Uterus (tissue), 4 donors: Measurements from ENCODE around the gene LENG8. TPM values are rescaled to one million over a fixed set of nuclear protein-coding genes. Genes with fewer than 3 reads are reported as not detected.

Experiments
- DNase-seq, 2 donors: peaks; one replicate each; pipeline ENCODE4 v3.0.0-alpha.2; 2019 to 2020
- H3K27ac ChIP-seq, 2 donors: fragments of 200-600 bp; sonication (generic); 1 replicate in 1 of 2; 2 replicates in 1 of 2; pipeline ENCODE4 v1.5.1; 2016 to 2018
- H3K27me3 ChIP-seq, 2 donors: fragments of 200-600 bp; sonication (generic); one replicate each; pipeline ENCODE4 v1.5.1; 2018 to 2019; ENCODE audit warnings: control low read depth in 1 of 2
- H3K36me3 ChIP-seq, 2 donors: fragments of 200-600 bp; sonication (generic); one replicate each; pipeline ENCODE4 v1.5.1; 2019; ENCODE audit warnings: control low read depth in 1 of 2
- H3K4me1 ChIP-seq, 2 donors: fragments of 200-600 bp; sonication (generic); one replicate each; pipeline ENCODE4 v1.5.1; 2018 to 2019; ENCODE audit warnings: control low read depth in 1 of 2
- H3K4me3 ChIP-seq, 2 donors: fragments of 200-600 bp; sonication (generic); 1 replicate in 1 of 2; 2 replicates in 1 of 2; pipeline ENCODE4 v1.5.1; 2018 to 2019; ENCODE audit warnings: mild to moderate bottlenecking in 1 of 2
- H3K9me3 ChIP-seq, 2 donors: fragments of 200-600 bp; sonication (generic); one replicate each; pipeline ENCODE4 v1.5.1; 2019; ENCODE audit warnings: control low read depth in 1 of 2
- POLR2A ChIP-seq, 2 donors: fragments of 450-650 bp; IDR thresholded peaks; one replicate each; pipeline ENCODE4 v1.6.1; 2016; ENCODE audit warnings: antibody characterized with exemption in 2 of 2, mild to moderate bottlenecking in 1 of 2, moderate library complexity in 1 of 2
- intact Hi-C: fragments of 100-400 bp; cut with DNase I; formaldehyde crosslinking; loops from one replicate; pipeline ENCODE4 v1.15.1; 2023; ENCODE audit warnings: low total_unique reads
- total RNA-seq, 4 donors: library from RNA; depleted of rRNA in 3 of 4; stranded (reverse); fragments of >200 nt in 3 of 4; gene quantifications; one replicate each; pipeline versions ENCODE4 v1.1.0 to v1.2.4, GENCODE V29; 2014 to 2023
- TF ChIP-seq, protein P1 (sequence below), 4 experiments: fragments of 200-600 bp in 2 of 4; fragments of 450-650 bp in 2 of 4; sonication (generic) in 2 of 4; IDR thresholded peaks; one replicate each; pipeline ENCODE4 v1.5.1; 2016 to 2019; ENCODE audit warnings: antibody characterized with exemption in 4 of 4, mild to moderate bottlenecking in 2 of 4, moderate library complexity in 1 of 4
- donor health status: DM: yes; HTN: yes; CAD: no.

LENG8 gene
- total RNA-seq, 4 donors from 2014 or later = 58.1 to 275 (median 91.4) TPM

DNA sequence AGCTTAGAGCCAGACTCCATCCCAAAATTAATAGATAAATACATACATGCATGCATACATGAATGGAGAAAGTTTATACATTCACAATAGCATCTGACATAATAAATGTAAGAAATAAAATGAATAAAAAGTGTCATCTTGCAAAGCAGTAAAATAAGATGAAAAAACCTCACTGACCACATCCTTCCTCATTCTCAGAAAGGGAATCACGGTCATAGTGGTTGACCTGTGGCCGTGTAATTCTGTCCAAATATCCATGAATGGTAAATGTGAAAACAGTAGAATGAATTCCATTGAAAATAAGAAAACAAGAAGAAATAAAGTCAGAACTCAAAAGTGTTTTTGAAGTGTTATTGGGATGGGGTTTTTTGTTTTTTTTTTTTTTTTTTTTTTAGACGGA, 33.9 kb downstream of the LENG8 start:
- intact Hi-C loops = no loop called here
- no peak for DNase-seq
- TF ChIP-seq, protein P1, sequence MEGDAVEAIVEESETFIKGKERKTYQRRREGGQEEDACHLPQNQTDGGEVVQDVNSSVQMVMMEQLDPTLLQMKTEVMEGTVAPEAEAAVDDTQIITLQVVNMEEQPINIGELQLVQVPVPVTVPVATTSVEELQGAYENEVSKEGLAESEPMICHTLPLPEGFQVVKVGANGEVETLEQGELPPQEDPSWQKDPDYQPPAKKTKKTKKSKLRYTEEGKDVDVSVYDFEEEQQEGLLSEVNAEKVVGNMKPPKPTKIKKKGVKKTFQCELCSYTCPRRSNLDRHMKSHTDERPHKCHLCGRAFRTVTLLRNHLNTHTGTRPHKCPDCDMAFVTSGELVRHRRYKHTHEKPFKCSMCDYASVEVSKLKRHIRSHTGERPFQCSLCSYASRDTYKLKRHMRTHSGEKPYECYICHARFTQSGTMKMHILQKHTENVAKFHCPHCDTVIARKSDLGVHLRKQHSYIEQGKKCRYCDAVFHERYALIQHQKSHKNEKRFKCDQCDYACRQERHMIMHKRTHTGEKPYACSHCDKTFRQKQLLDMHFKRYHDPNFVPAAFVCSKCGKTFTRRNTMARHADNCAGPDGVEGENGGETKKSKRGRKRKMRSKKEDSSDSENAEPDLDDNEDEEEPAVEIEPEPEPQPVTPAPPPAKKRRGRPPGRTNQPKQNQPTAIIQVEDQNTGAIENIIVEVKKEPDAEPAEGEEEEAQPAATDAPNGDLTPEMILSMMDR (IDR thresholded peaks at IDR 0.05) = no peak
- no peak for TF ChIP-seq POLR2A (IDR thresholded peaks at IDR 0.05)
- no peak overlapping the region for H3K4me3 ChIP-seq
- no peaks in the 10 kb centered on the region for H3K9me3 ChIP-seq
- H3K27me3 ChIP-seq = no peaks in the 10 kb centered on the region
- no peaks in the 10 kb centered on the region for H3K4me1 ChIP-seq
- H3K27ac ChIP-seq = no peak overlapping the region
- H3K36me3 ChIP-seq = no peaks in the 10 kb centered on the region

DNA sequence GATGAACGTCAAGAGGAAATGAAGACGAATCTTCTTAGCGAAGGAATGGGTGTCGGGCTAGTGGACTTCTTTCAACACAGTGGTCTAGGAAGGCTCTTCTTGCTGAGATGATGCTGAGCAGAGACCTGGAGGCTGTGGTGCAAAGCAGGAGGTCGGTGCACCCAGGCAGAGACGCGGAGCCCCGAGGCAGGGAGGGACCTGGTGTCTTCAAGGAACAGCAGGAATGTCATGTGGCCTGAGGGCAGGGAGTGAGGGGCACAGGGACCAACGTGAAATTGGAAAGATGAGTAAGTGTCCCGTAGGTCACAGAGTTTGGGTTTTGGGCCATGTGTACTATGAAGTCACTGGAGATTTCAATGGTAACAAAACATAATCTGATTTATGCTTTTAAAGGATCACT, 35.5 kb downstream of the LENG8 start:
- intact Hi-C loops = no loop called here
- no peaks in the 10 kb centered on the region for H3K9me3 ChIP-seq
- H3K27me3 ChIP-seq = no peaks in the 10 kb centered on the region
- no peak overlapping the region for H3K4me3 ChIP-seq
- H3K4me1 ChIP-seq = no peaks in the 10 kb centered on the region
- H3K36me3 ChIP-seq = no peaks in the 10 kb centered on the region
- no peak for DNase-seq
- H3K27ac ChIP-seq = no peak overlapping the region
- TF ChIP-seq, protein P1 (IDR thresholded peaks at IDR 0.05) = no peak
- TF ChIP-seq POLR2A (IDR thresholded peaks at IDR 0.05) = no peak

DNA sequence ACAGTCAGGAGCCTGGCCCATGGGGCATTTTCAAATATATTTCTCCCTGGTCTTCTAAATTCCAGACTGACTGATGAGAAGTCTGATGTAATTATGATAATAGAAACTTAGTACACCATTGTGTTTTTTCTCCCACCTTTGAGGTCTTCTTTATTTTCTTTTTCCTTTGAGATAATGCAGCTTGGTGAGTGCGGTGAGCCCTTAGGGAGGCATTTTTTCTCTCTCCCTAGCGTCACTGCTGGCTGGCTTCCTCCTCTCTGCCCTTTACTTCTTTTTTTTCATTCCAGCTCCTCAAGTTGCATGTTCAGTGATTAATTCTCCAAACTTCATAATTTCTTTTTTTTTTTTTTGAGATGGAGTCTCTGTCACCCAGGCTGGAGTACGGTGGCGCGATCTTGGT, 36.9 kb downstream of the LENG8 start:
- H3K27me3 ChIP-seq = no peaks in the 10 kb centered on the region
- no peaks in the 10 kb centered on the region for H3K9me3 ChIP-seq
- no peaks in the 10 kb centered on the region for H3K4me1 ChIP-seq
- no peak overlapping the region for H3K4me3 ChIP-seq
- no peak for DNase-seq
- no peak overlapping the region for H3K27ac ChIP-seq
- no peaks in the 10 kb centered on the region for H3K36me3 ChIP-seq
- no peak for TF ChIP-seq POLR2A (IDR thresholded peaks at IDR 0.05)
- TF ChIP-seq, protein P1 (IDR thresholded peaks at IDR 0.05) = no peak
- intact Hi-C loops = no loop called here

DNA sequence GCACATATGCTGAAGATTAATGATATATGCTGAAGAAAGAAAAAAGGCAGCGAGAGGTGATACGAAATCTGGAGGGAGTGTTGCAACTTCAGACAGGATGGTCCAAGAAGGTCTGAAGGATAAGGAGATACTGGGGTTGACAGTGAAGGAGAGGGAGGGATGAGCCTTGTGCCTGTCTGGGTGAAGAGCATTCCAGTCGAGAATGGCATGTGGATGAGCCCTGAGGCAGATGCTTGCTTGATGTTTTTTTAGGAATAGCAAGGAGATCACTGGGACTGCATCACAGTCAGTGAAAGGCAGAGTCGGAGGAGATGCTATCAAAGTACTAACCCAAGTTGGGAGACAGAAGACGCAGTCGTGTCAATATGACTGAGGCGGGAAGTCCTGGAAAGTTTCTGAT, 40.3 kb downstream of the LENG8 start:
- TF ChIP-seq, protein P1 (IDR thresholded peaks at IDR 0.05) = no peak
- TF ChIP-seq POLR2A (IDR thresholded peaks at IDR 0.05) = no peak
- no peak for DNase-seq
- Histone ChIP-seq H3K4me3 (no peak overlapping the region), H3K36me3 (no peaks in the 10 kb centered on the region), H3K27ac (no peak overlapping the region), H3K9me3 (no peaks in the 10 kb centered on the region), H3K27me3 (no peaks in the 10 kb centered on the region), H3K4me1 (no peaks in the 10 kb centered on the region)
- intact Hi-C loops = no loop called here

DNA sequence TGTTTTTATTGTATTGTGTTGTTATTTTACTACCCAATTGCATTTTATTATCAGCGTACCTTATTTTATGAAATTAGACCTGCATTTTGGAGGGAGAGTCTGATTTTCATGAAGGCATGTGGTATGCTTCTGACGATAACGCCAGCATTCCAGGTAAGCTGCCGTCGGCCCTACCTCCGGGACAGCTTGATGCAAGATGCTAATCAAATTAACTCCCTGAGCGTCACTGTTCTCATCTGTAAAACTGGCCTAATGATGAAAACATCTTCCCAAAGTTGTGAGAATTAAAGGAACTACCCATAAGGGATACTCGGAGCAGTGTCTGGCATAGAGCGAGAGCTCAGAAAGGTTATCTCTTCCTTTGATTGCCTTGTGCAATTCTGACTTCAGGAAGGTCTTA, 40.8 kb downstream of the LENG8 start:
- no peaks in the 10 kb centered on the region for H3K36me3 ChIP-seq
- no peaks in the 10 kb centered on the region for H3K9me3 ChIP-seq
- TF ChIP-seq POLR2A (IDR thresholded peaks at IDR 0.05) = no peak
- TF ChIP-seq, protein P1 (IDR thresholded peaks at IDR 0.05) = no peak
- H3K4me1 ChIP-seq = no peaks in the 10 kb centered on the region
- DNase-seq = no peak
- H3K27ac ChIP-seq = no peak overlapping the region
- intact Hi-C loops = no loop called here
- no peaks in the 10 kb centered on the region for H3K27me3 ChIP-seq
- H3K4me3 ChIP-seq = no peak overlapping the region
